Measurements from ENCODE around the gene FRMD1.

The FRMD1 gene

DNA sequence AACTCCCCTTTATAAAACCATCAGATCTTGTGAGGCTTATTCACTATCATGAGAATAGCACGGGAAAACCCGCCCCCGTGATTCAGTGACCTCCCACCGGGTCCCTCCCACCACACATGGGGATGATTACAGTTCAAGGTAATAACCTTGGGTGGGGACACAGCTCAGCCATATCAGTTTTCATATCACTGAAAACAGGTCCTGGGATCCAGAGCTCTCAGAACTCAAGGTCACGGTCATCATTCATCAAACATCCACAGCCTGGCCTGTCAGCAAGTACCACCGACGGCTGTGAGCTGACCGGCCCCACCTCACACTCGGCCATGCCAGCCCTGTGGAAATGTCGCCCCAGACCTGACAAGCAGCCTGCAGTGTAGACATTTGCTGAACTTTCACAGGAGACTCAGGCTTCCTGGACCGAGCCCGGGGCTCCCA, 14.1 kb upstream of the FRMD1 start (continued):
- TF ChIP-seq ZNF785 (tag by site-specific recombination; IDR thresholded peaks at IDR 0.05) (no peak), KLF10 (tag by site-specific recombination; IDR thresholded peaks at IDR 0.05) (peak; percentile 31; the same call in 1 of the 2 replicates), GLIS2 (tag by site-specific recombination; IDR thresholded peaks at IDR 0.05) (no peak), ZNF140 (tag by site-specific recombination; IDR thresholded peaks at IDR 0.05) (no peak), ZNF768 (tag by site-specific recombination; IDR thresholded peaks at IDR 0.05) (no peak), YY2 (tag by site-specific recombination; IDR thresholded peaks at IDR 0.05) (no peak), ZNF341 (tag by site-specific recombination; IDR thresholded peaks at IDR 0.05; ENCODE audit: low read depth) (no peak)
- TF ChIP-seq, protein P1, sequence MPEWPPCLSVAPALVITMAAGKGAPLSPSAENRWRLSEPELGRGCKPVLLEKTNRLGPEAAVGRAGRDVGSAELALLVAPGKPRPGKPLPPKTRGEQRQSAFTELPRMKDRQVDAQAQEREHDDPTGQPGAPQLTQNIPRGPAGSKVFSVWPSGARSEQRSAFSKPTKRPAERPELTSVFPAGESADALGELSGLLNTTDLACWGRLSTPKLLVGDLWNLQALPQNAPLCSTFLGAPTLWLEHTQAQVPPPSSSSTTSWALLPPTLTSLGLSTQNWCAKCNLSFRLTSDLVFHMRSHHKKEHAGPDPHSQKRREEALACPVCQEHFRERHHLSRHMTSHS (tag by site-specific recombination; IDR thresholded peaks at IDR 0.05) = no peak

GRCh38 chr6:168092541-168092940, 13.5 kb upstream of the FRMD1 start:
- TF ChIP-seq ZNF433 (tag by site-specific recombination; IDR thresholded peaks at IDR 0.05; ENCODE audit: low read depth) (no peak), ZNF510 (tag by site-specific recombination; IDR thresholded peaks at IDR 0.05; ENCODE audit: insufficient replicate concordance) (no peak), ZBTB20 (tag by site-specific recombination; IDR thresholded peaks at IDR 0.05) (no peak), SP2 (tag by site-specific recombination; IDR thresholded peaks at IDR 0.05) (no peak), ZBTB1 (tag by site-specific recombination; IDR thresholded peaks at IDR 0.05) (no peak), ZNF776 (tag by site-specific recombination; IDR thresholded peaks at IDR 0.05; ENCODE audit: borderline replicate concordance) (no peak), SCRT2 (tag by site-specific recombination; IDR thresholded peaks at IDR 0.05) (no peak), BCL11B (tag by site-specific recombination; IDR thresholded peaks at IDR 0.05; ENCODE audit: low read depth) (no peak), SALL2 (tag by site-specific recombination; IDR thresholded peaks at IDR 0.05; ENCODE audit: borderline replicate concordance) (no peak), ZNF664 (tag by site-specific recombination; IDR thresholded peaks at IDR 0.05) (no peak), ZNF580 (tag by site-specific recombination; IDR thresholded peaks at IDR 0.05) (no peak), ZNF146 (tag by site-specific recombination; IDR thresholded peaks at IDR 0.05) (no peak), ZEB2 (tag by site-specific recombination; IDR thresholded peaks at IDR 0.05) (no peak), ZNF175 (tag by site-specific recombination; IDR thresholded peaks at IDR 0.05) (no peak), KLF8 (tag by site-specific recombination; IDR thresholded peaks at IDR 0.05) (no peak), EGR2 (tag by site-specific recombination; IDR thresholded peaks at IDR 0.05; ENCODE audit: low read depth) (no peak), ZNF623 (tag by site-specific recombination; IDR thresholded peaks at IDR 0.05) (no peak)
- TF ChIP-seq, protein P2, sequence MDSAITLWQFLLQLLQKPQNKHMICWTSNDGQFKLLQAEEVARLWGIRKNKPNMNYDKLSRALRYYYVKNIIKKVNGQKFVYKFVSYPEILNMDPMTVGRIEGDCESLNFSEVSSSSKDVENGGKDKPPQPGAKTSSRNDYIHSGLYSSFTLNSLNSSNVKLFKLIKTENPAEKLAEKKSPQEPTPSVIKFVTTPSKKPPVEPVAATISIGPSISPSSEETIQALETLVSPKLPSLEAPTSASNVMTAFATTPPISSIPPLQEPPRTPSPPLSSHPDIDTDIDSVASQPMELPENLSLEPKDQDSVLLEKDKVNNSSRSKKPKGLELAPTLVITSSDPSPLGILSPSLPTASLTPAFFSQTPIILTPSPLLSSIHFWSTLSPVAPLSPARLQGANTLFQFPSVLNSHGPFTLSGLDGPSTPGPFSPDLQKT (IDR thresholded peaks at IDR 0.05; ENCODE audit: borderline replicate concordance, low read depth, low read length) = no peak
- Histone ChIP-seq H3K27ac (ENCODE audit: extremely low read depth, low read depth, low read length) (no peak overlapping the region), H3K4me3 (ENCODE audit: low read depth, low read length) (no peak overlapping the region), H3K4me1 (ENCODE audit: control insufficient read depth, insufficient read depth, low read length) (no peaks in the 10 kb centered on the region), H3K36me3 (ENCODE audit: control insufficient read depth in 2 of 2, insufficient read depth in 1 of 2, low read length in 2 of 2) (no peaks in the 10 kb centered on the region), H3K9me3 (ENCODE audit: control insufficient read depth, insufficient read depth, low read depth, low read length) (no peaks in the 10 kb centered on the region)
- ChIA-PET POLR2A (no interaction called here), CTCF (no interaction called here)
